Measurements from ENCODE around the gene ALDH1B1.

Gene ALDH1B1

GRCh38 chr9:38392235-38393127 lies at the start of gene ALDH1B1:
Gene ALDH1B1, plus strand, starts transcription at chr9:38392702. Its CDS starts 3,047 bp downstream, at chr9:38395749.
- Mint-ChIP-seq H3K4me1 (peaks cover 18% of the 10 kb centered on the region), H3K4me3 (peak within 1 kb of the TSS; percentile 91), H3K9me3 (no peaks in the 10 kb centered on the region), H3K36me3 (peaks cover 17% of the 10 kb centered on the region), H3K27me3 (peaks cover 2% of the 10 kb centered on the region), H3K27ac (peak within 1 kb of the TSS; percentile 85)
- DNase-seq (ENCODE audit: low spot score in 2 of 2): peak; percentile 20 to 50
- peak; percentile 95 for ATAC-seq (ENCODE audit: low read depth)

DNA sequence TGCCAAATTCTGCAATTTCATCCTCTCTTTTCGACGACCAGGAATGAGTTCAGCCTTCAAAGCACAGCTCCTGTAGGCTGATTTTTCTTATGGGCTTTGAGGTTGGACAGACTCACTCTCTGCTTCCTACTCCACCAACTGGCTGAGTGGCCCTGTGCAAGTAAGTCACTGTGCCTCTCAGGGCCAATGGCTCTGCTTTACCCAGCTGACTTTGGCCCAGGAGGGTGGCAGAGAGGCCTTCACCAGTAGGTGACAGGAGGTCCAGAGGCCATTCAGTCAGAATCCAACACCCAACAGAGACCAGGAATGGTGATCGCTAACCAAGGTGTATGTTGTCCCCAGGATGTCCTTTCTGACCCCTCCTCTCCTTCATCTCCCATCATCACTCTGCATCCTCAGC lies 49.5 kb upstream of the ALDH1B1 start:
- H3K36me3 Mint-ChIP-seq: no peaks in the 10 kb centered on the region
- peaks cover 3% of the 10 kb centered on the region for H3K9me3 Mint-ChIP-seq
- H3K27ac Mint-ChIP-seq: no peak overlapping the region
- peaks cover 11% of the 10 kb centered on the region for H3K27me3 Mint-ChIP-seq
- ATAC-seq (ENCODE audit: low read depth): no peak
- H3K4me1 Mint-ChIP-seq: no peaks in the 10 kb centered on the region
- no peak overlapping the region for H3K4me3 Mint-ChIP-seq
- no peak for DNase-seq (ENCODE audit: low spot score in 2 of 2)

GRCh38 chr9:38343552-38343951 lies 49.0 kb upstream of the ALDH1B1 start:
- Mint-ChIP-seq H3K9me3 (peaks cover 3% of the 10 kb centered on the region), H3K27me3 (peaks cover 13% of the 10 kb centered on the region), H3K4me3 (no peak overlapping the region), H3K27ac (no peak overlapping the region), H3K4me1 (no peaks in the 10 kb centered on the region), H3K36me3 (no peaks in the 10 kb centered on the region)
- ATAC-seq (ENCODE audit: low read depth) (no peak), DNase-seq (ENCODE audit: low spot score in 2 of 2) (no peak)

- Mint-ChIP-seq H3K9me3 (peaks cover 3% of the 10 kb centered on the region), H3K36me3 (no peaks in the 10 kb centered on the region), H3K27me3 (peaks cover 15% of the 10 kb centered on the region), H3K4me1 (no peaks in the 10 kb centered on the region), H3K27ac (no peak overlapping the region), H3K4me3 (no peak overlapping the region)
- DNase-seq (ENCODE audit: low spot score in 2 of 2) (no peak), ATAC-seq (ENCODE audit: low read depth) (no peak)
Observed at GRCh38 chr9:38344566-38345324, 47.8 kb upstream of the ALDH1B1 start.

GRCh38 chr9:38345851-38346755 lies 46.4 kb upstream of the ALDH1B1 start:
- Mint-ChIP-seq H3K4me3 (no peak overlapping the region), H3K4me1 (no peaks in the 10 kb centered on the region), H3K27ac (no peak overlapping the region), H3K27me3 (peaks cover 13% of the 10 kb centered on the region), H3K9me3 (peaks cover 2% of the 10 kb centered on the region), H3K36me3 (no peaks in the 10 kb centered on the region)
- ATAC-seq (ENCODE audit: low read depth): no peak
- no peak for DNase-seq (ENCODE audit: low spot score in 2 of 2)

- no peak for DNase-seq (ENCODE audit: low spot score in 2 of 2)
- no peaks in the 10 kb centered on the region for H3K36me3 Mint-ChIP-seq
- H3K4me1 Mint-ChIP-seq: no peaks in the 10 kb centered on the region
- ATAC-seq (ENCODE audit: low read depth): no peak
- H3K27me3 Mint-ChIP-seq: peaks cover 13% of the 10 kb centered on the region
- no peak overlapping the region for H3K4me3 Mint-ChIP-seq
- no peak overlapping the region for H3K27ac Mint-ChIP-seq
- peaks cover 2% of the 10 kb centered on the region for H3K9me3 Mint-ChIP-seq
Observed at GRCh38 chr9:38346811-38347210, 45.7 kb upstream of the ALDH1B1 start.

- DNase-seq (ENCODE audit: low spot score in 2 of 2) (no peak), ATAC-seq (ENCODE audit: low read depth) (no peak)
- H3K4me1 Mint-ChIP-seq: no peaks in the 10 kb centered on the region
- no peak overlapping the region for H3K4me3 Mint-ChIP-seq
- no peak overlapping the region for H3K27ac Mint-ChIP-seq
- H3K9me3 Mint-ChIP-seq: peaks cover 2% of the 10 kb centered on the region
- peaks cover 13% of the 10 kb centered on the region for H3K27me3 Mint-ChIP-seq
- H3K36me3 Mint-ChIP-seq: no peaks in the 10 kb centered on the region
Observed at GRCh38 chr9:38347271-38347671, 45.2 kb upstream of the ALDH1B1 start.

DNA sequence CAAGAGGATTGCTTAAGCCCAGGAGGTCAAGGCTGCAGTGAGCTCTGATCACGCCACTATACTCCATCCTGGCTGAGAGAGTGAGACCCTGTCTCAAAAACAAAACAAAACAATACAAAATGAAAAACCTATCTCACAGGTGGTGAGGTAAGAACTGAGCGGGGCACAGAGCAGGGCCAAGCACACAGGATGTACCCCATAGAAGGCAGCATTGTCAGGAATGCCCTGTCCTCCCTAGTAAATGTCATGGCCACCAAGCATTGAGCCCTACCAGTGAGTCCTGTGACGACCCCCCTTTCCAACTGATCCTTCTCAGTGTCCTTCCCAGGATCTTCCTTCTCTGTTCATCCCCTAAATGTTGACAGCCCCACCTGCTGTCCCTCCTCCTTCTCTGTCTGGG lies 44.6 kb upstream of the ALDH1B1 start:
- ATAC-seq (ENCODE audit: low read depth): no peak

GRCh38 chr9:38350529-38350928 lies 42.0 kb upstream of the ALDH1B1 start:
- Mint-ChIP-seq H3K4me1 (no peaks in the 10 kb centered on the region), H3K36me3 (no peaks in the 10 kb centered on the region), H3K4me3 (no peak overlapping the region), H3K27ac (no peak overlapping the region), H3K9me3 (no peaks in the 10 kb centered on the region), H3K27me3 (peaks cover 8% of the 10 kb centered on the region)
- DNase-seq (ENCODE audit: low spot score in 2 of 2) (no peak), ATAC-seq (ENCODE audit: low read depth) (no peak)

More for the DNA sequence above, 44.6 kb upstream of the ALDH1B1 start:
- no peak for DNase-seq (ENCODE audit: low spot score in 2 of 2)
- no peak overlapping the region for H3K4me3 Mint-ChIP-seq
- no peaks in the 10 kb centered on the region for H3K36me3 Mint-ChIP-seq
- no peaks in the 10 kb centered on the region for H3K4me1 Mint-ChIP-seq
- no peak overlapping the region for H3K27ac Mint-ChIP-seq
- H3K27me3 Mint-ChIP-seq: peaks cover 11% of the 10 kb centered on the region
- no peaks in the 10 kb centered on the region for H3K9me3 Mint-ChIP-seq

- DNase-seq (ENCODE audit: low spot score in 2 of 2) (no peak), ATAC-seq (ENCODE audit: low read depth) (no peak)
- H3K9me3 Mint-ChIP-seq: no peaks in the 10 kb centered on the region
- H3K27ac Mint-ChIP-seq: no peak overlapping the region
- H3K27me3 Mint-ChIP-seq: peaks cover 3% of the 10 kb centered on the region
- no peaks in the 10 kb centered on the region for H3K4me1 Mint-ChIP-seq
- H3K4me3 Mint-ChIP-seq: no peak overlapping the region
- H3K36me3 Mint-ChIP-seq: no peaks in the 10 kb centered on the region
Observed at GRCh38 chr9:38352530-38353328, 39.8 kb upstream of the ALDH1B1 start.

DNA sequence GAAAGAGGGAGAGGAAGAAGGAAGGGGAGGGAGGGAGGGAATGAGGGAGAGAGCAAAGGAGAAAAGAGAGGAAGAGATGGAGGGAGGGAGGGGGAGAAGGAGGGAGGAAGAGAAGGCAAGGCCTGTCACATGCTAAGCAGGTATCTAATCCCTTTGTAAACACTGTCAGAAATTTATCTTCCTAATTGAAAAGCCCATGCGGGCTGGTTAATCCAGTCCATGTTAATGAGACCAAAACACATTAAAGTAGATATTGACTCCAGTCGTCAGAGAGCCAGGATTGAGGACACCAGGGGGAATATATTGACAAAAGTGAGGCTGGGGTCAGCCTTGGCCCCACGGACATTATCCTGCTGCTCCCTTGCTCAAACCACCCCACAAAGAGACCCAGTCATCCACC lies 37.4 kb upstream of the ALDH1B1 start:
- Mint-ChIP-seq H3K36me3 (no peaks in the 10 kb centered on the region), H3K27ac (no peak overlapping the region), H3K27me3 (no peaks in the 10 kb centered on the region), H3K9me3 (no peaks in the 10 kb centered on the region), H3K4me1 (no peaks in the 10 kb centered on the region), H3K4me3 (no peak overlapping the region)
- ATAC-seq (ENCODE audit: low read depth) (no peak), DNase-seq (ENCODE audit: low spot score in 2 of 2) (no peak)

DNA sequence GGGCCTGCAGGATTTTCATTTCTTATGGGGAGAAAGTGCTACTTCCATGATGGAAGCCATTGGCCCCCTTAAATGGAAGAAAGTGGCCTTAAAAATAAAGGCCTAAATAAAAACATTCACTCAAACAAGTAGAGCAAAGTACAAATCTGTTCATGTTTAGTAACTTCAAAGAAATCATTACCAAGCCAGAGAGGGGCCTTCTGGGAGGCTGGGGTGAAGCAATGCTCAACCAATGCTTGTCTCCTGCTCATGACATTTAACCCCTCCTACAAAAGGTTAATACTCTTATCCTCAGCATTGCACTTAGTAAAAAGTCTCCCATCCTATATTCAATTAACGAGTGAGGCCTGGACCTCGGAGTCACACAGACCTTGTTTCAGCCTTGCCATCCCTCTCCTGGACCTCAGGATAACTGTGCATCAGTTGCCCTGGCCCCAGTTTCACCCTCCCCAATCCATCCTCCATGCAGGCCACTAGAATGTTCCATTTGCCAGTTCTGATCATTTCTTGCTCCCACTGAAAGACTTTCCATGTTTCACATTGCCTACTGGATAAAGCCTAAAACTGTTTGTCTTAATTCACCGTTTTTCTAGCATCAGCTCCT lies 36.9 kb upstream of the ALDH1B1 start:
- H3K4me1 Mint-ChIP-seq: no peaks in the 10 kb centered on the region
- H3K27ac Mint-ChIP-seq: no peak overlapping the region
- H3K36me3 Mint-ChIP-seq: no peaks in the 10 kb centered on the region
- DNase-seq (ENCODE audit: low spot score in 2 of 2) (no peak), ATAC-seq (ENCODE audit: low read depth) (no peak)
- no peak overlapping the region for H3K4me3 Mint-ChIP-seq
- no peaks in the 10 kb centered on the region for H3K9me3 Mint-ChIP-seq
- H3K27me3 Mint-ChIP-seq: no peaks in the 10 kb centered on the region

DNA sequence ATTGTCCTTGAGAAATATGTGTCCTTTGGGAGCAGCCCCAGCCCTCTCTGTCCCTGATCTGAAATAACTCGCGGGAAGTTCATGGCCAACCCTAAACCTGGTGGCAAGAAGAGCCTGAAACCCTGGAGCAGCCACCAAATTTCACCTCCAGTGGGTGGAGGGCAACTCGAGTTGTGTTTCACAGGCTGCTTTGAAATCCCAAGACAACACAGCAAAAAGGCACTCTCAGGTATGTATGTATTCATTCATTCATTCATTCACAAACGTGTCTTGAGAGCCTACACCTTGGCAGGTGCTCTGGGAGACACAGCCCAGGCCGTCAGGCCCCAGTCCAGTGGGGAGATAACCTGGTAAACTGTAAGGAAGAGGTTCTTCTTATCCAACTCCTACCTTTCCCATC lies 35.7 kb upstream of the ALDH1B1 start:
- no peaks in the 10 kb centered on the region for H3K4me1 Mint-ChIP-seq
- no peak for DNase-seq (ENCODE audit: low spot score in 2 of 2)
- H3K27me3 Mint-ChIP-seq: no peaks in the 10 kb centered on the region
- no peaks in the 10 kb centered on the region for H3K9me3 Mint-ChIP-seq
- H3K36me3 Mint-ChIP-seq: no peaks in the 10 kb centered on the region
- no peak overlapping the region for H3K27ac Mint-ChIP-seq
- no peak for ATAC-seq (ENCODE audit: low read depth)
- H3K4me3 Mint-ChIP-seq: no peak overlapping the region
